ACC112 (cell line): Measurements from ENCODE around the gene FRG1.
"Not testable (repeated sequence)": the region's sequence is repeated elsewhere in the genome, so short reads cannot be mapped to it uniquely, and the experiment has no call there.

Experiments used
- H2AFZ ChIP-seq: fragments of 200-600 bp; sonication (generic); one replicate; pipeline ENCODE4 v1.6.0; 2017; ENCODE audit warnings: antibody characterized with exemption, low read length; ENCODE audit not compliant: unreplicated experiment
- H3K27ac ChIP-seq: fragments of 200-600 bp; sonication (generic); 2 replicates; pipeline ENCODE4 v1.5.1; 2014; ENCODE audit warnings: low read depth, mild to moderate bottlenecking, antibody characterized with exemption, low read length, moderate library complexity
- H3K27me3 ChIP-seq: fragments of 200-600 bp; sonication (generic); 2 replicates; pipeline ENCODE4 v1.6.1; 2014; ENCODE audit warnings: mild to moderate bottlenecking, antibody characterized with exemption, low read length, moderate library complexity, mixed read lengths; ENCODE audit not compliant: insufficient read depth
- H3K36me3 ChIP-seq: fragments of 200-600 bp; sonication (generic); 2 replicates; pipeline ENCODE4 v1.6.1; 2016; ENCODE audit warnings: mild to moderate bottlenecking, antibody characterized with exemption, low read length, moderate library complexity, mixed read lengths; ENCODE audit not compliant: insufficient read depth
- H3K4me1 ChIP-seq: fragments of 200-600 bp; sonication (generic); one replicate; pipeline ENCODE4 v1.6.1; 2016; ENCODE audit warnings: low read length, mixed read lengths; ENCODE audit not compliant: insufficient read depth, unreplicated experiment, control insufficient read depth
- H3K4me3 ChIP-seq: fragments of 200-600 bp; sonication (generic); 2 replicates; pipeline ENCODE4 v1.5.1; 2014; ENCODE audit warnings: mild to moderate bottlenecking, low read depth, low read length
- H3K79me2 ChIP-seq: fragments of 200-600 bp; sonication (generic); one replicate; pipeline ENCODE4 v1.6.0; 2016; ENCODE audit warnings: low read length; ENCODE audit not compliant: control insufficient read depth, unreplicated experiment, insufficient read depth

Gene FRG1

GRCh38 chr4:189985651-189986243 lies 45.1 kb downstream of the FRG1 start:
- not testable (repeated sequence) for H3K79me2 ChIP-seq, H3K36me3 ChIP-seq, H3K27me3 ChIP-seq, H3K27ac ChIP-seq, H3K4me3 ChIP-seq, H3K4me1 ChIP-seq, H2AFZ ChIP-seq

DNA sequence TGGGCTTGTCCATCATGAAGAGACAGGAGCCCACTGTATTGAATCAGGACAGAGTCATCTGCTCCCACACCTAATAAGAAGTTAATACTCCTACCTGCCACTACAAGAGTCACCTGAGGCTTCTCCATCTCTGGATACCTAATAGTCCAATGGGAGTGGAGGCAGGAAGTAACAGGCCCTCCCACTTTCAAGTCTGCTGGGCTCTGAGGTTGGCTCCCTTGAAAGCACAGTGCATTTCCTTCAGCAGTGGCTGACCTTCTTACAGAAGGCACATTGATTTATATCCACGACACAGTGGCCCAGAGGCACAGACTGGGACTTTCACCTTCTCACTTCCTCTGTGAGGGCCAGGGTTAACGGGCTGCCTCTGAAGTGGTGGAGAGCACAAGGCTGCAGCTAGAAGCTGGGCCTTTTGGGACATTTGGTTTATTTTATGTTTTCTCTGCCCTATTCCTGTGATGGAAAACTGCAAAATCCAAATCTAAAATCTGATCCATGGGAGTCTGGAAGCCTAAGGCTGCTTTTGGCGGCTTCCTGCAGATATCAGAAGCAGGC lies 48.3 kb downstream of the FRG1 start:
- H2AFZ ChIP-seq, result no peak overlapping the region

GRCh38 chr4:189989941-189990340 lies 49.3 kb downstream of the FRG1 start:
- not testable (repeated sequence) for H3K4me1 ChIP-seq, H3K27ac ChIP-seq, H2AFZ ChIP-seq, H3K79me2 ChIP-seq, H3K4me3 ChIP-seq, H3K27me3 ChIP-seq, H3K36me3 ChIP-seq

More for the DNA sequence above, 48.3 kb downstream of the FRG1 start:
- no peaks in the 10 kb centered on the region for H3K36me3 ChIP-seq
- no peak overlapping the region for H3K27ac ChIP-seq
- no peak overlapping the region for H3K4me3 ChIP-seq
- no peaks in the 10 kb centered on the region for H3K4me1 ChIP-seq
- 0 out of 2 replicates have a peak, but pooled peaks cover 3% of the 10 kb centered on the region for H3K27me3 ChIP-seq
- H3K79me2 ChIP-seq, result no peaks in the 10 kb centered on the region
